ENCODE data around the gene USO1. TPM values are rescaled to one million over a fixed set of nuclear protein-coding genes. Genes with fewer than 3 reads are reported as not detected.

Gene USO1
- total and polyA plus RNA-seq, 9 of the 15 experiments (the other 6 are each of a cell fraction or from before 2014, with no cell fraction given) = 19.3 to 97.8 (median 48.5) TPM

DNA sequence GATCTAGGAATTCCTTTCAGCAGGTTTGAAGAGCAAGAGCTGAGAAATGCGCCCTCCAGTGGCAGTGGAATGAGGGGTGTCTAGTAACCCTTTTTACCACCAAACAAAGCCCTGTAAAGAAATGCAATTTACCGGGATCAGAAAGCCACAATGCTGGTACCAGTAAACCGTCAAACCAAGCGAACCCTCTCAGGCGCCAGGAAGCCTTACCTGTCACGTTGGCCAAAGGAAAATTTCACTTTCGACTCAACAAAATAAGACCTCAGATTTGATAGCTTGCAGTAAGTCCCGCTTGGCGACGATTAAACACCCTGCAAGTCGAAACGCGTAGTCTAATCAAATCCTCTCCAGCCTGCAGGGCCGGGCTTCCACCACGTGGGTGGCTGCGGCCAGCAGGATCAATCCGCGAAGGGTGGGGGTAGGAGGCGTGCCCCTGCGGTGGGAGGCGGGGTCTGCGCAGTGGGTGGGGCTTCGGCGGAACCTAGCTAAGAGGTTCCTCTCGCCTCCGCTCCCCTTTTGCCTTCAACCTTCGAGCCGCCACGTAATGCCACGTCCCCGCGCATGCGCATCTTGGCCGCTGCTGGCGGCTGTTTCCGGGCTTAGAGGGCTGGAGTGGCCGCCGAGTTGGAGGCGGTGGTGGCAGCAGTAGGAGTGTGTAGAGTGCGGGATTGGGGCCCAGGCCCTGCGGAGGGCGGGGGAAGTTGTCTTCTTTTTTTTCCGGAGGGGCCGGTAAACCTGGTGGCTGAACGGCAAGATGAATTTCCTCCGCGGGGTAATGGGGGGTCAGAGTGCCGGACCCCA lies at the start of gene USO1 (continued):
- TF ChIP-seq, protein P1, sequence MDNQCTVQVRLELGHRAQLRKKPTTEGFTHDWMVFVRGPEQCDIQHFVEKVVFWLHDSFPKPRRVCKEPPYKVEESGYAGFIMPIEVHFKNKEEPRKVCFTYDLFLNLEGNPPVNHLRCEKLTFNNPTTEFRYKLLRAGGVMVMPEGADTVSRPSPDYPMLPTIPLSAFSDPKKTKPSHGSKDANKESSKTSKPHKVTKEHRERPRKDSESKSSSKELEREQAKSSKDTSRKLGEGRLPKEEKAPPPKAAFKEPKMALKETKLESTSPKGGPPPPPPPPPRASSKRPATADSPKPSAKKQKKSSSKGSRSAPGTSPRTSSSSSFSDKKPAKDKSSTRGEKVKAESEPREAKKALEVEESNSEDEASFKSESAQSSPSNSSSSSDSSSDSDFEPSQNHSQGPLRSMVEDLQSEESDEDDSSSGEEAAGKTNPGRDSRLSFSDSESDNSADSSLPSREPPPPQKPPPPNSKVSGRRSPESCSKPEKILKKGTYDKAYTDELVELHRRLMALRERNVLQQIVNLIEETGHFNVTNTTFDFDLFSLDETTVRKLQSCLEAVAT (IDR thresholded peaks at IDR 0.05) = 0 out of 4 replicates have a peak, but pooled peaks have one; percentile 14 to 31
- TF ChIP-seq ZNF583 (CRISPR knock-in tag; IDR thresholded peaks at IDR 0.05) (no peak), SMAD2 (IDR thresholded peaks at IDR 0.05; ENCODE audit: low read depth, low read length) (no peak), ZBED1 (IDR thresholded peaks at IDR 0.05) (no peak), SAFB2 (IDR thresholded peaks at IDR 0.05; ENCODE audit: borderline replicate concordance, low read depth, low read length, severe bottlenecking) (no peak), NFIX (CRISPR knock-in tag; IDR thresholded peaks at IDR 0.05; ENCODE audit: low read depth) (no peak), ARID1B (IDR thresholded peaks at IDR 0.05) (no peak; the same call in 1 of the 2 replicates), ZNF263 (CRISPR knock-in tag; IDR thresholded peaks at IDR 0.05; ENCODE audit: borderline replicate concordance) (0 out of 2 replicates have a peak, but pooled peaks have one; percentile 31), HNRNPLL (IDR thresholded peaks at IDR 0.05; ENCODE audit: low read depth, low read length, poor library complexity, severe bottlenecking) (peak; percentile 82), ZSCAN29 (IDR thresholded peaks at IDR 0.05) (no peak), E2F3 (CRISPR knock-in tag; IDR thresholded peaks at IDR 0.05) (no peak), SP1 (CRISPR knock-in tag; IDR thresholded peaks at IDR 0.05) (peak; percentile 62; the same call in 1 of the 2 replicates), HMG20A (CRISPR knock-in tag; conservative IDR thresholded peaks at IDR 0.05) (no peak), ILK (tag; IDR thresholded peaks at IDR 0.05; ENCODE audit: borderline replicate concordance, low read depth) (no peak), DPF2 (IDR thresholded peaks at IDR 0.05) (peak; percentile 56; the same call in 1 of the 2 replicates), MCM5 (IDR thresholded peaks at IDR 0.05; ENCODE audit: low read depth) (no peak)
- TF ChIP-seq, protein P2, sequence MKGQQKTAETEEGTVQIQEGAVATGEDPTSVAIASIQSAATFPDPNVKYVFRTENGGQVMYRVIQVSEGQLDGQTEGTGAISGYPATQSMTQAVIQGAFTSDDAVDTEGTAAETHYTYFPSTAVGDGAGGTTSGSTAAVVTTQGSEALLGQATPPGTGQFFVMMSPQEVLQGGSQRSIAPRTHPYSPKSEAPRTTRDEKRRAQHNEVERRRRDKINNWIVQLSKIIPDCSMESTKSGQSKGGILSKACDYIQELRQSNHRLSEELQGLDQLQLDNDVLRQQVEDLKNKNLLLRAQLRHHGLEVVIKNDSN (CRISPR knock-in tag; IDR thresholded peaks at IDR 0.05) = peak; percentile 97
- TF ChIP-seq, protein P3, sequence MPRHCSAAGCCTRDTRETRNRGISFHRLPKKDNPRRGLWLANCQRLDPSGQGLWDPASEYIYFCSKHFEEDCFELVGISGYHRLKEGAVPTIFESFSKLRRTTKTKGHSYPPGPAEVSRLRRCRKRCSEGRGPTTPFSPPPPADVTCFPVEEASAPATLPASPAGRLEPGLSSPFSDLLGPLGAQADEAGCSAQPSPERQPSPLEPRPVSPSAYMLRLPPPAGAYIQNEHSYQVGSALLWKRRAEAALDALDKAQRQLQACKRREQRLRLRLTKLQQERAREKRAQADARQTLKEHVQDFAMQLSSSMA (CRISPR knock-in tag; IDR thresholded peaks at IDR 0.05) = no peak
- TF ChIP-seq, protein P4, sequence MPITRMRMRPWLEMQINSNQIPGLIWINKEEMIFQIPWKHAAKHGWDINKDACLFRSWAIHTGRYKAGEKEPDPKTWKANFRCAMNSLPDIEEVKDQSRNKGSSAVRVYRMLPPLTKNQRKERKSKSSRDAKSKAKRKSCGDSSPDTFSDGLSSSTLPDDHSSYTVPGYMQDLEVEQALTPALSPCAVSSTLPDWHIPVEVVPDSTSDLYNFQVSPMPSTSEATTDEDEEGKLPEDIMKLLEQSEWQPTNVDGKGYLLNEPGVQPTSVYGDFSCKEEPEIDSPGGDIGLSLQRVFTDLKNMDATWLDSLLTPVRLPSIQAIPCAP (CRISPR knock-in tag; IDR thresholded peaks at IDR 0.05; ENCODE audit: borderline replicate concordance) = no peak
